GM18526 (cell line): ENCODE data around the gene KANSL3.

ENCODE experiments used
- POLR2A ChIP-seq: IDR thresholded peaks from 3 replicates; pipeline ENCODE4 v1.6.1; 2011; ENCODE audit not compliant: insufficient read length; ENCODE audit errors: extremely low read depth

KANSL3 gene

DNA sequence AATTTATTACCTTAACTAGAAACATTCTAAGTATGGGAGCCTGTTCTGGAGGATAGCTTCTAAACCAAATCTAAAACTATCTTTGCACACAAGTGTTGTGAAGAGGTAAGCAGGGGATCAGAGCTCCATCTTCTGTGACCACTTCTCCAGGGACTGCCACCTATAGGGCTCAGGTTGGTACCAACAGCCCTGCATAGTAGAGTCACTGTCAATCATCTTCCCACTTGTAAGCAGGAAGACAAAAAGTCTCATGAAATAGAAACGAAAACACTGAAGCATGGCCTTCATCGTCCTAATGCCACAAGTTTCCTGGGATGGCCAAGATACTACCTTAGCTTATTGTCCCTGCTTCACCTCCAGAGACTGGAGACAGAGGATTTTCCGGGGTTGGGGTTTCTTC is 43.8 kb downstream of the KANSL3 start:
- TF ChIP-seq POLR2A = no peak

DNA sequence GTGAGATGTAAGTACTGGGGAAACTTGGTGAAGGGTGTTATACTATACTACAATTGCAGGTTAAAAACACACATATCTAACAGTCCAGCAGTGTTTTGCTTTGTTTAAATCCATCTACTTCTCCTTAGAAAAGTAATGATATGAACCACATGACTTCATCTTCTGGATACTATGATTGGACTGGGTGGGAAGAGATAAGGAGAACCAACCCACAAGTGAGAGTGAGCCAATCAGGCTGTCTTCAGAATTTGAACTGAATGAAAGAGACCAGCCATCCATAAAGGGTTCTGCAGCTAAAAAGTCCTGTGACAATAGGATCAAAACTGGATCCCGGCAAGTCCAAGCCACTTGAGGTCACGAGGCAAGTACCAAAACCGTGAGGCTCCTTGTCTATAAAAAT is 46.6 kb downstream of the KANSL3 start:
- TF ChIP-seq POLR2A = no peak

DNA sequence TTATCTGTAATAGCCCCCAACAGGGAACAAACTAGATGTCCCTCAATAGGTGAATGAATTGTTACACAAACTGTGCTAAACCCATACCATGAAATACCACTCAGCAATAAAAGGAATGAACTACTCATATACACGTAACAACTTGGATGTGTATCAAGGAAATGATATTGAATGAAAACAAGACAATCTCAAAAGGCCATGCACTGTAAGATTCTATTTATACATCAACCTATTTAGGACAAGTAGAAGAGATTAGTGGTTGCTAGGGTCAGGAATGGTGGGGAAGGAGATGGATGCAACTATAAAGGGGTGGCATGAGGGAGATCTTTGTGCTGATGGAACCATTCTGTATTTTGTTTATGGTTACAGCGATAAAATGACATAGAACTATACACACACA is 47.1 kb downstream of the KANSL3 start:
- no peak for TF ChIP-seq POLR2A

DNA sequence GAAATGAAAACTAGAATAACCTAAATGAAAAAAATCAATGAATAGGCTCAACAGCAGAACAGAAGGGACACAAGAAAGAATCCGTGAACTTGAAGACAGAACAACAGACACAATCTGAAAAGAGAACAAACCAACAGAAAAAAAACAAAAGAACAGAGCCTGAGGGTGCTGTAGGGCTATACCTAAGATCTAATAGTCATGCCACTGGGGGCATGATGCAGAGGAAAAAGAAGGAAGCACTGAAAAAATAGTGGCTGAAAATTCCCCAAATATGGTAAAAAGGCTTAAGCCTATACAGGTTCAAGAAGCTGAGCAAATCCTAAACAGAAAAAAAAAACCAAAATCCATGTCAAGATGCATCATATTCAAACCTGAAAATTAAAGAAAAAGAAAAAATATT is 50.3 kb downstream of the KANSL3 start:
- no peak for TF ChIP-seq POLR2A

DNA sequence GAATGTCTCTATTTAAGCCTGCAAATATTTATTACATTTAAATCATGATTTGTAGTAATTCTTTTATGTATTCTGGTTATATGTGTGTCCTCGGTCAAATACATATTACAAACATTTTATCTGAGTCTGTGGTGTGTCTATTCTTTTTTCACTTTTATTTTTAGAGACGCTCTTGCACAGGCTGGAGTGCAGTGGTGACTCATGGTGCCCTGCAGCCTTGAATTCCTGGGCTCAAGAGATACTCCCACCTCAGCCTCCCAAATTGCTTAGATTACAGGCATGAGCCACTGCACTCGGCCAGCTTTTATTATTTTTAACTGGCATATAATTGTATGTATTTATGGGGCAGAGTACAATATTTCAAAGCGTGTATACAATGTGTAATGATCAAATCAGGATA is 54.1 kb downstream of the KANSL3 start:
- no peak for TF ChIP-seq POLR2A

DNA sequence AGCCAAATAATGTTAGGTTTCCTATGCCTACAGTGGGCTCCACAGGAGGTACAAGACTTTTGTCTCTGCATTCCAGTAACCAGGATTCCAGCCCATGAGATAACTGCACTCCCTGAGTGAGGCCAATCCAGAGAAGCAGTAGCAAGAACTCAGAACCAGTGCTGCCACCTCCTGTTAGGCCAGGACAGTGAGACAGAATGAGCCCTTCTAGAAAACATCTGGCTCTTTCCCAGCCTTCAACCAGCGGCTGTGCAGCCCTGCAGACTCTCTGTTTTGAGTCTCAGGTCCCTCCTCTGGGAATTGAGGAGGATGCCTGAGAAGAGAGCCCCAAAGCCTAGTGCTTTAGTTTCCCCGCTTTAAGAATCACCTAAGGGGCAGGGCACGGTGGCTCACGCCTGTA is 57.3 kb downstream of the KANSL3 start:
- no peak for TF ChIP-seq POLR2A

DNA sequence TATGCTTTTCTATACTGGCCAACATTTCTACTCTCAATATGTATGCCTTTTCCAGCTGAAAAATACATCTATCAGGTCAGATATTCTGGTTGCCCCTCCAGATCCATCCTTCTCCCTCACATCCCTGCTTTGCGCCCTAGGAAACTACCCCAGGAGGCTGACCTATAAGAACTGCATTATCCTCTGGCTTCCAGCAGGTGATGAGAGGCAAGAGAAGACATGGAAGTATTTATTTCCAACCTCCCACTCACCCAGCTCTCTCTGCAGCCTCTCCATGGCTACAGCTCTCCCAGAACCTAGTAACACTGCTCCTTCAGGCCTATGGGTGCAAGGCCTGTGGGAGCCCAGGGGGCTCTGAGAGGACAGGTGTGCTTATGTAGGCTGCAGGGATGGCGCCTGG is 58.7 kb downstream of the KANSL3 start:
- TF ChIP-seq POLR2A = no peak

DNA sequence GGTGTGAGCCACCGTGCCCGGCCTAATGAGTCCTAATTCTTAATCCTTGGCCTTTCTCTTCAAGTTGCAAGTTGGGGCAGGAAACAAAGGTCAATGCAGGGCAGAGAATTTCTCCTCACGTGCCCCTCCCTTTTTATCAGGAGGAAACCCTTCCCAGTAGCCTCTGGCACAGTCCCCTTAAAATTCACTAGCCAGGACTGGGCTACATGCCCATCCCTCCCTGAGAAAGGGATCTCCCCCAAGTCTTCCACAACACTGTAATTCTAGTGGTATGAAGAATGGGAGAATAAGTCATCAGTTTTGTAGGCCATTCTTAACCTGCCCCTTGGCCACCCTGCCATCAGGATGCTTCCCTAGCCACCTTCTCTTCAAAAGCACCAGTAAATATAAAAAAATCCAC is 59.4 kb downstream of the KANSL3 start:
- no peak for TF ChIP-seq POLR2A

DNA sequence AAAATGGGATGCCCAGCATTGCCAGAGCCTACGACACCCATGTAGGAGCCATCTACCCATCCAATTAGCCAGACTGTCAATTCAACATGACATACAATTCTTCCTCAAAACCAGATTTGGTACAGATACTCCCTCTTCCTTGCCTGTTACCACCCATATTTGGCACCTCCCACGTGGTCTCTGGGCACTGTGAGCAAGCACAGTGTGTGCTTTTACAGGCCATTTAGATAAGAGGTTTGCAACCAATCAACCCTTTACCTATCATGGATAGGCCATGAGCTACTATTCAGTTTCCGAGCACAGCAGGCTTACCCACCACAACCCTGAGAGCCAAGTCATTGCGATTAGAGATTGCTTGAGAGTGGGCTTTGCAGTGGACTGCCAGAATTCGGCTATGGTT is 60.6 kb downstream of the KANSL3 start:
- no peak for TF ChIP-seq POLR2A

DNA sequence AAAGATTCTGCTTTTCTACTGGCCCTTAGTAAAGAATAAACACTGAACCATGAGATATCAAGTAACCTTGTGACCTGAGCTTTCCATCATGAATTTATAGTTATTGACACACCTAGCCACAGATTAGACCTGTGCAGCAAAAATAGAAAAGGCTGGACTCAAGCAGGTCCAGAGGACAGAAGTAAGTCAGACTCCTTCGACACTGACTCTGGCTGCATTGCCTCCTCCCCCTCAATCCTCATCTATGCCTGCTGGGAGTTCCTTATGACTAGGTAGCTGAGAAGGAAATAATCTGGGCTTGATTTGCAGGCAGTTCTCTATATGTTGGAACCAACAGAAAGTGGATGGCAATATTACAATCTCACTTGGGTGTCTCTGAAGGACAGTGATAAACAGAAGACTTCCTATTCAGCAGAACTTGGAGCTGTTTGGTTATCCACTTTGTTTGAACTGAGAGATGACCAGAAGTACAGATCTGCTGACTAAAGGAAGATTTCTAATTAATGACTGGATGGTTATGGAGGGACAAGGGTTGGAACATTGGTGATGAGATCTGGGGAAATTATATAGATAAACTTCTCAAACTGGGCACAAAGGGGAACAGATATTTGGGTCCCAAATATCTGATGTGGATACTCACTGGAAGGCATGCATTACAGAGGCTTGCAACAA is 62.2 kb downstream of the KANSL3 start:
- no peak for TF ChIP-seq POLR2A

DNA sequence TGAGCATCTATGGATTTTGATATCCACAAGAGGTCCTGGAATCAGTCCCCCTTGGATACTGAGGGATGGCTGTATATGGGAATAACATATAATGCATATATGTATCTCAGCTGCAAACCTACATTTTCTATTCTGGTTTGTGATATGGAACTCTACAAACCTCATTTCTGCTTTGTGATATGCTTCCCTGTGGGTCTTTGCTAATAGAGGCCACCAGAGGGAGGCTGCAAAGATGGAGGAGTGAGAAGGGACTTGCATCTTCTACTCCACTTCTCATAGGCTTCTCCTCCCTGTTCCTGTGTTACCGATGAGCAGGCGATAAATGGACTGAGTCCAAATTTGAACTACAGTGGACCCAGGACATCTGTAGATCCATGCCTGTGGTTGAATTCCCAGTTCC is 63.7 kb downstream of the KANSL3 start:
- no peak for TF ChIP-seq POLR2A

DNA sequence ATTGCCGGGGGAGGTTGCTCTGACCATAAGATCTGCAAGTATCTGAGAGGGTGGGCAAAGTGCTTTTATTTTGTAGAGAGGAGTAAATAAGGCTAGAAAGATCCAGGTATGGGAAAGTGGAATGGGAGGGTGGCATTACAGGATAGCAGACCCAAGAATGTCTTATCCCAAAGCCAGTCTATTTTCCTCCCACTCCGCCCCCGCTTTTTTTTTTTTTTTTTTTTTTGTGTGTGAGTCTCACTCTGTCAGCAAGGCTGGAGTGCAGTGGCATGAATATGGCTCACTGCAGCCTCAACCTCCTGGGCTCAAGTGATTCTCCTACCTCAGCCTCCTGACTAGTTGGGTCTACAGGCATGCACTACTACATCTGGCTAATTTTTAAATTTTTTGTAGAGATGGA is 70.0 kb downstream of the KANSL3 start:
- no peak for TF ChIP-seq POLR2A

DNA sequence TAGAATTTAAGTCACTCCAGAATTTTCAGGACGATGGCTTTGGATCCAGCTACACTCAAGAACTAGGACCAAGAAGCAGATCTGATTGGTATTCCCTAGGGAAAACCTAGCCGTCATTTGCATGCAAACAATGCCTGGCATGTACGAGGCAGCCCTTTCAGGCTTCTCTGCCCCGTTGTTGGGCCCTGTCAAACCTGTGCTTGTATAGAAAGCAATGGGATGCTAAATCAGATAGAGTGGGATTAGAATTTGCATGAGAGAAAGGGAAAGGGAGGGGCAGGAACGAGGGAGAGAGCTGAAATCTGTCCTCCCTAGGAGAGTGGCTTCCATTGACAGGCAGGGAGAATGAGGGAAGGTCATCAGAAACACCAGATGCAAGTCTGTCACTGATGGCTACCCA is 73.0 kb downstream of the KANSL3 start:
- TF ChIP-seq POLR2A = no peak

DNA sequence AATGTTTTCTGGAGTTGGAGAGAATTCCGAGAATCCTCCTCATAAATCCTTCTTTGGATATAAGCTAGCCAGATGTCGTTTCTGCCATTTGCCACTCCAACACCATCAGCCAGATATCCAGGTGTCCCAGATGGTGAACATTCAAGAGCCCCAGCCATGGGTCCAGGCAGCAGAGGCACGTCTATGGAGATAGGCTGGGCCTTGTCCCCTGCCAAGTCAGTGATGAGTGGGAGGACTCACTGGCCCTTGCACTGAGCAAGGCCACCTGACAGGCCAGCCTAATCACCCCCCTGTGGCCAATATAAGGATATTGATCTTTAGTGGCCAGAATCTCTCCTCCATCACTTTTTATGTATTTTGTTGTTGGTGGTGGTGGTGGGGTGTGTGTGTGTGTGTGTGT is 73.5 kb downstream of the KANSL3 start:
- TF ChIP-seq POLR2A = no peak

DNA sequence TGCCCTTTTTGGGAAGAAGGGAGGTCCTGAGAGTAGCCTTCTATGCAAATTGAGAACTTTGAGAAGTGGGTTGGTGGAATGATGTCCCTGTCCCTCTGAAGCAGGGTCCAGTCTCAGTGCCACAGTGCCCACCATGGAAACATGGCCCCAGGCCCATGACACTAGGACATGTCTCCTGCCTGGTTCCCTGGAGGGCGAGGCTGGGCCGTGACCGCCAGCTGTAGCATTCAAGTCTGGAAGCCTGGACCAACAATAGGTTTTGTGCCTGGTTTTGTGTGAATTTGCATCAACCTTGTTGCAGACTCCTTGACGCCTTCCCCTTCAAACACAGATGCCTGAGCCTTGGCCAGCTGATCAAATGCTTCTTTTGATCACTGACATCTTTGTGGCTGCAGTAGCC is 74.1 kb downstream of the KANSL3 start:
- no peak for TF ChIP-seq POLR2A

DNA sequence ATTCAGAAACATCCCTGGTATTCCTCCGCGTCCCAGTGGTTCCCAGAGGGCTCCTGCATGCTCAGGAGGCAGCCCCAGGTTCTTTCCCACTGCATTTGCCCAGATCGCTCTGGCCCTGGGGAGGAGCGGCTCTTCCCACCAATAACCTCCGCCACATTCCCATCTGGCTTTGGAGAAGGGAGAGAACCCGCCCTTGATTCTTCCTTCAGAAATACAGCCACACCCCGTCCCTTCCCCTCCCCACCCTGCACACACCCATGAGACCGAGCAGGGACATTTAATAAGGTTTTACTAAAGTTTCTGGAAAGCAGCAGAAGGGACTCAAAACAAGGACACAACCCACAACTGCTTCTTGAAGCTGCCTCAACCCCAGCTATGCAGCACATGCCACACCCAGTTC is 79.6 kb downstream of the KANSL3 start:
- no peak for TF ChIP-seq POLR2A

DNA sequence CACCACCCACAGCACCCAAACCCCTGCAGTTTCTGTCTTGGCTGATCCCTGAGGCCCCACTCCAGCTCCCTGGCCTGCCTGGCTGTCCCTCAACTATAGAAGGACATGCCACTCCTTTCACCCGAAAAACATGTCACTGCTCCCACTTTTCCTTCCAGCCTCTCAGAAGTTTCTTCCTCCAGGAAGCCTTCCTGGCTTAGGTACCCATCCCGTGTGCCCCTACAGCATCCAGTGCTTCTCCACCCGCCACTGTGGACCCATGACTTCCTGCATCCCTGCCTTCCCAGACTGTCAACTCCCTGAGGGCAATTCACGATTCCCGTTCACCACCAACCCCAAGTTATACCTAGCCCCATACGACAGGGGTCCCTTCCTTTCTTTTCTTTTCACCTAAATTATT is 80.1 kb downstream of the KANSL3 start:
- TF ChIP-seq POLR2A = no peak
